IMR-90 (cell line): Measurements from ENCODE around the gene RFTN1. TPM values are rescaled to one million over a fixed set of nuclear protein-coding genes. Genes with fewer than 3 reads are reported as not detected.

ENCODE experiments used
- ATAC-seq: fragments of 200-7000 bp; cut with Tn5 transposase; 2 replicates; pipeline ENCODE4 v1.9.1; 2020; ENCODE audit warnings: low read depth, mild to moderate bottlenecking, moderate library complexity
- BruUV-seq: library from RNA; stranded (reverse); fragments of 400-500 nt; replicated peaks from 2 replicates; lab custom pipeline; 2021; lab: Mats Ljungman, UMichigan
- CTCF ChIA-PET: fragments of 300-600 bp; formaldehyde crosslinking; extraction: SDS; loops from one replicate; lab custom pipeline; 2021; ENCODE audit warnings: antibody characterized with exemption; lab: Yijun Ruan, JAX
- POLR2A ChIA-PET: fragments of 300-600 bp; sonication (Branson Sonifier 250); formaldehyde crosslinking; loops from one replicate; lab custom pipeline; 2022; ENCODE audit warnings: antibody characterized with exemption; ENCODE audit not compliant: unreplicated experiment; lab: Charles Lee
- DNase-seq: peaks from one replicate; pipeline ENCODE4 v3.0.0; 2013
- H2AFZ ChIP-seq: replicated peaks from 2 replicates; pipeline ENCODE3; 2013; ENCODE audit warnings: low read length, mild to moderate bottlenecking; ENCODE audit not compliant: poor library complexity
- H2AK5ac ChIP-seq: 2 replicates; pipeline ENCODE4 v1.6.1; 2013; ENCODE audit warnings: low read depth, low read length, inconsistent platforms
- H2AK9ac ChIP-seq: replicated peaks from 2 replicates; pipeline ENCODE3; 2013; ENCODE audit warnings: mild to moderate bottlenecking, low read depth, low read length, moderate library complexity; ENCODE audit not compliant: poor library complexity
- H2BK120ac ChIP-seq: 2 replicates; pipeline ENCODE4 v1.6.1; 2013; ENCODE audit warnings: low read depth, low read length, inconsistent platforms
- H2BK15ac ChIP-seq: 3 replicates; pipeline ENCODE4 v1.6.1; 2013; ENCODE audit warnings: low read depth, low read length, inconsistent platforms
- H2BK20ac ChIP-seq: 2 replicates; pipeline ENCODE4 v1.6.1; 2013; ENCODE audit warnings: low read depth, mild to moderate bottlenecking, inconsistent platforms, low read length, moderate library complexity
- H2BK5ac ChIP-seq: 2 replicates; pipeline ENCODE4 v1.6.1; 2013; ENCODE audit warnings: mild to moderate bottlenecking, low read depth, low read length, inconsistent platforms; ENCODE audit not compliant: poor library complexity, severe bottlenecking
- H3K14ac ChIP-seq: replicated peaks from 2 replicates; pipeline ENCODE4 v1.6.1; 2013; ENCODE audit warnings: low read depth, low read length, inconsistent platforms
- H3K18ac ChIP-seq: 2 replicates; pipeline ENCODE4 v1.6.1; 2013; ENCODE audit warnings: low read depth, low read length, control low read depth
- H3K23ac ChIP-seq: 2 replicates; pipeline ENCODE4 v1.6.1; 2013; ENCODE audit warnings: low read depth, low read length, inconsistent platforms
- H3K27ac ChIP-seq: 2 replicates; pipeline ENCODE4 v1.5.1; 2013; ENCODE audit warnings: mild to moderate bottlenecking, control low read depth, low read length; ENCODE audit not compliant: insufficient read depth
- H3K27me3 ChIP-seq: 2 replicates; pipeline ENCODE4 v1.6.1; 2013; ENCODE audit warnings: low read length; ENCODE audit not compliant: control insufficient read depth, insufficient read depth
- H3K36me3 ChIP-seq: 2 replicates; pipeline ENCODE4 v1.6.1; 2013; ENCODE audit warnings: low read length, mixed read lengths; ENCODE audit not compliant: control insufficient read depth, insufficient read depth
- H3K4ac ChIP-seq: 2 replicates; pipeline ENCODE4 v1.6.1; 2013; ENCODE audit warnings: low read depth, low read length, inconsistent platforms
- H3K4me1 ChIP-seq: 2 replicates; pipeline ENCODE4 v1.6.1; 2013; ENCODE audit warnings: low read length, mixed read lengths; ENCODE audit not compliant: control insufficient read depth, insufficient read depth
- H3K4me2 ChIP-seq: 2 replicates; pipeline ENCODE4 v1.6.1; 2013; ENCODE audit warnings: low read depth, mild to moderate bottlenecking, control low read depth, low read length, moderate library complexity
- H3K4me3 ChIP-seq: 2 replicates; pipeline ENCODE4 v1.5.1; 2013; ENCODE audit warnings: low read depth, mild to moderate bottlenecking, control low read depth, low read length, moderate library complexity; ENCODE audit not compliant: insufficient read depth
- H3K56ac ChIP-seq: 2 replicates; pipeline ENCODE4 v1.6.1; 2013; ENCODE audit warnings: low read length, inconsistent platforms; ENCODE audit not compliant: insufficient read depth; ENCODE audit errors: extremely low read depth
- H3K79me1 ChIP-seq, 2 experiments: 2 replicates each; pipeline ENCODE4 v1.6.1; 2013; ENCODE audit warnings: low read length in 2 of 2, inconsistent platforms in 1 of 2, low read depth in 1 of 2
- H3K9ac ChIP-seq: 2 replicates; pipeline ENCODE4 v1.6.1; 2013; ENCODE audit warnings: low read depth, low read length, control low read depth
- H3K9me1 ChIP-seq: 2 replicates; pipeline ENCODE4 v1.6.1; 2013; ENCODE audit warnings: low read length, inconsistent platforms; ENCODE audit not compliant: insufficient read depth
- H3K9me3 ChIP-seq: 2 replicates; pipeline ENCODE4 v1.6.1; 2013; ENCODE audit warnings: low read length; ENCODE audit not compliant: control insufficient read depth, insufficient read depth
- H4K20me1 ChIP-seq: 2 replicates; pipeline ENCODE4 v1.6.1; 2013; ENCODE audit warnings: low read length, inconsistent platforms; ENCODE audit not compliant: insufficient read depth
- H4K5ac ChIP-seq: 2 replicates; pipeline ENCODE4 v1.6.1; 2013; ENCODE audit warnings: mild to moderate bottlenecking, low read depth, low read length, control low read depth
- H4K8ac ChIP-seq, 2 experiments: 2 replicates each; pipeline ENCODE4 v1.6.1; 2013; ENCODE audit warnings: low read depth in 2 of 2, low read length in 2 of 2, control low read depth in 1 of 2, inconsistent platforms in 1 of 2
- H4K91ac ChIP-seq: 2 replicates; pipeline ENCODE4 v1.6.1; 2013; ENCODE audit warnings: low read depth, low read length, inconsistent platforms; ENCODE audit not compliant: insufficient read depth
- CEBPB ChIP-seq: IDR thresholded peaks from 2 replicates; pipeline ENCODE4 v1.6.1; 2012; ENCODE audit warnings: low read depth, low read length, improper control_type of control experiment
- CHD1 ChIP-seq: IDR thresholded peaks from 2 replicates; pipeline ENCODE4 v1.6.1; 2012; ENCODE audit warnings: low read depth, low read length, improper control_type of control experiment
- CTCF ChIP-seq: conservative IDR thresholded peaks from 2 replicates; pipeline ENCODE4 v1.5.1; 2012; ENCODE audit warnings: mild to moderate bottlenecking, low read depth, low read length, improper control_type of control experiment
- MAFK ChIP-seq: IDR thresholded peaks from 2 replicates; pipeline ENCODE4 v1.6.1; 2012; ENCODE audit warnings: low read depth, low read length, improper control_type of control experiment
- MXI1 ChIP-seq: IDR thresholded peaks from 2 replicates; pipeline ENCODE4 v1.6.1; 2012; ENCODE audit warnings: low read depth, mild to moderate bottlenecking, low read length, moderate library complexity, borderline replicate concordance
- NFE2L2 ChIP-seq: fragments of 150-350 bp; IDR thresholded peaks from 2 replicates; pipeline ENCODE4 v1.6.1; 2016; ENCODE audit warnings: low read depth, mild to moderate bottlenecking, low read length
- POLR2A ChIP-seq: IDR thresholded peaks from 2 replicates; pipeline ENCODE4 v1.6.1; 2012; ENCODE audit warnings: mild to moderate bottlenecking, low read depth, low read length
- RAD21 ChIP-seq: IDR thresholded peaks from 2 replicates; pipeline ENCODE4 v1.6.1; 2012; ENCODE audit warnings: low read length, improper control_type of control experiment
- RFX5 ChIP-seq: IDR thresholded peaks from 2 replicates; pipeline ENCODE4 v1.8.0; 2012; ENCODE audit warnings: low read depth, mild to moderate bottlenecking, low read length, moderate library complexity
- SMC3 ChIP-seq: fragments of 150-350 bp; IDR thresholded peaks from 2 replicates; pipeline ENCODE4 v1.6.1; 2016; ENCODE audit warnings: low read depth, mild to moderate bottlenecking, antibody characterized with exemption, low read length, moderate library complexity
- USF2 ChIP-seq: fragments of 150-350 bp; IDR thresholded peaks from 2 replicates; pipeline ENCODE4 v1.6.1; 2017; ENCODE audit warnings: mild to moderate bottlenecking, antibody characterized with exemption, low read length, low read depth
- WGBS, 2 experiments: methylation state at CpG; one replicate each; pipeline versions ENCODE4 v1.1.5 to v1.1.7; 2013; ENCODE audit warnings: missing lambda C conversion rate in 2 of 2; ENCODE audit not compliant: insufficient read length in 1 of 2; ENCODE audit errors: extremely low coverage in 2 of 2; 5-methylcytosine and 5-hydroxymethylcytosine counted together
- dilution Hi-C: fragments of 300-500 bp; cut with HindIII; formaldehyde crosslinking; loops from one replicate; pipeline ENCODE4 v1.14.3; 2018; ENCODE audit warnings: low sequenced_read_pairs; ENCODE audit not compliant: unreplicated experiment
- in situ Hi-C: fragments of 300-500 bp; cut with MboI; formaldehyde crosslinking; loops from 3 replicates; pipeline ENCODE4 v1.14.3; 2019; ENCODE audit warnings: low sequenced_read_pairs, inconsistent platforms, mixed read lengths
- intact Hi-C: fragments of 100-400 bp; cut with micrococcal nuclease; formaldehyde crosslinking; loops from 2 replicates; pipeline ENCODE4 v1.10.0; 2022
- polyA plus RNA-seq, 3 experiments: library from polyadenylated mRNA; depleted of rRNA; stranded (reverse); fragments of >200 nt; gene quantifications; 2 replicates each; pipeline ENCODE4 v1.2.3, GENCODE V29; 2012; ENCODE audit warnings: low replicate concordance in 1 of 3
- total RNA-seq: library from RNA; depleted of rRNA; stranded (reverse); fragments of >200 nt; gene quantifications from 2 replicates; pipeline ENCODE4 v1.2.3, GENCODE V29; 2012

RFTN1 gene
- total and polyA plus RNA-seq, 2 of the 4 experiments (the other 2 are of a cell fraction) = 45.0 to 52.0 TPM

GRCh38 chr3:16506451-16506850 is 7.0 kb downstream of the RFTN1 start:
- Histone ChIP-seq H4K8ac (no peak overlapping the region), H3K9me1 (peaks cover 44% of the 10 kb centered on the region), H2AK9ac (no peak overlapping the region), H2BK5ac (no peak overlapping the region), H3K56ac (no peak overlapping the region), H4K91ac (no peak overlapping the region), H3K14ac (no peak overlapping the region), H3K79me1 (peaks cover 36 to 92% of the 10 kb centered on the region in 2 experiments), H3K4me2 (no peak overlapping the region), H3K9ac (no peak overlapping the region), H3K36me3 (peaks cover 9% of the 10 kb centered on the region), H3K4me3 (no peak overlapping the region), H2BK120ac (no peak overlapping the region), H3K9me3 (no peaks in the 10 kb centered on the region), H3K4ac (no peak overlapping the region), H3K27ac (no peak overlapping the region), H2AFZ (no peak overlapping the region), H2BK20ac (no peak overlapping the region), H3K4me1 (peaks cover 25% of the 10 kb centered on the region), H3K27me3 (no peaks in the 10 kb centered on the region), H2BK15ac (no peak overlapping the region), H2AK5ac (no peak overlapping the region), H4K20me1 (peaks cover 82% of the 10 kb centered on the region), H3K18ac (no peak overlapping the region), H3K23ac (no peak overlapping the region), H4K5ac (no peak overlapping the region)
- no CpG with 5 or more reads among the region's 3 CpGs for WGBS, 2 experiments
- TF ChIP-seq MXI1 = no peak
- no peak for TF ChIP-seq CHD1
- TF ChIP-seq SMC3 = no peak
- no peak for TF ChIP-seq RAD21
- TF ChIP-seq RFX5 = no peak
- TF ChIP-seq CEBPB = no peak
- no peak for TF ChIP-seq MAFK
- TF ChIP-seq POLR2A = no peak
- no peak for TF ChIP-seq USF2
- no peak for TF ChIP-seq NFE2L2
- TF ChIP-seq CTCF = no peak
- ChIA-PET CTCF (no interaction called here), POLR2A (no interaction called here)
- intact Hi-C loops (no loop called here), dilution Hi-C loops (no loop called here), in situ Hi-C loops (no loop called here)
- no TSS peak for BruUV-seq
- ATAC-seq (no peak), DNase-seq (no peak)
